ENCODE data around the gene LIN7A.

LIN7A gene

GRCh38 chr12:80943338-80943737 lies 5.6 kb upstream of the LIN7A start:
- no peak for TF ChIP-seq CTCF (IDR thresholded peaks at IDR 0.05; ENCODE audit: low read depth, low read length)
- no peak for DNase-seq (ENCODE audit: low read depth, low spot score)
- in situ Hi-C loops (cut with HindIII; ENCODE audit: low sequenced_read_pairs), result no loop called here
- H3K4me3 ChIP-seq (ENCODE audit: low read depth, low read length), result no peak overlapping the region

DNA sequence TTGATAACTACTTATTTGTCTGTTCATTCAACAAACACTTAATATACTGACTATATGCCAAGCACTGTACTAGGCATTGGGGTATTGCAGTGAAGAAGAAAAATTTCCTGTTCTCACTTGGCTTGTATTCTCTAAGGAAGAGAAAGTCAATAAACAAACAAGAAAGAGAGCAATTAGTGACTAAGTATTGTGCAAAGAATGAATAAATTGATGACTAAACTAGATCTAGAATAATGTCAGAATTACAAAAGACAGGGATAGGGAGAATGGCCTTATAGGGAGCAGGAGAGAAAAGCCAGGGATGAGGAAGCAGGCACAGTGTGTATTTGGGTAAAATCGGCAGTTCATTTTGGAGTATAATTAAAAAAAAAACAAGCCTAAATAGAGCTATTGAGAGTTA lies 4.2 kb upstream of the LIN7A start:
- in situ Hi-C loops (cut with HindIII; ENCODE audit: low sequenced_read_pairs), result no loop called here
- no peak for DNase-seq (ENCODE audit: low read depth, low spot score)
- TF ChIP-seq CTCF (IDR thresholded peaks at IDR 0.05; ENCODE audit: low read depth, low read length), result no peak
- H3K4me3 ChIP-seq (ENCODE audit: low read depth, low read length), result no peak overlapping the region

- in situ Hi-C loops (cut with HindIII; ENCODE audit: low sequenced_read_pairs), result no loop called here
- peak; percentile 24 for DNase-seq (ENCODE audit: low read depth, low spot score)
These were observed 1.7 kb upstream of the LIN7A start for GRCh38 chr12:80939231-80939950.

DNA sequence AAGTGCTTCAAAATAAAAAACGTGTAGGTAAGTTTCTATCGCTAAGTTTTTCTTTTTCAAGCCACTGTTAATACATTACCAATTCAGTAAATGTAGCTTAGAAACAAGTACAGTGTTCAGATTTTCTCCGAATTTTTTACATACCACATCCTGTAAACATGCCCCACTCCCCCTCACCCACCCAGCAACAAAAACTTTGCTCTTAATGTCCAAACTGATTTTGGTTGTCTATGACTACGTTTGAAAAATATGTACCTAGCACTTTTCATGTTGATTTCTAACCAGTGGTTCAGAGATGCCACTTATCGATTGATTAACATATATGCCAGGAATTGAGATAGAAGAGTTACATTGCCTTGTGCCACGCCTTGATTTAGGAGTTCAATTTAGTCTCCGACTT lies 663 bp upstream of the LIN7A start:
- in situ Hi-C loops (cut with HindIII; ENCODE audit: low sequenced_read_pairs), result no loop called here
- TF ChIP-seq CTCF (IDR thresholded peaks at IDR 0.05; ENCODE audit: low read depth, low read length), result no peak
- H3K4me3 ChIP-seq (ENCODE audit: low read depth, low read length), result peak overlapping the region; percentile 88
- DNase-seq (ENCODE audit: low read depth, low spot score), result no peak

More at GRCh38 chr12:80939231-80939950, 1.7 kb upstream of the LIN7A start:
- no peak for TF ChIP-seq CTCF (IDR thresholded peaks at IDR 0.05; ENCODE audit: low read depth, low read length)
- no peak overlapping the region for H3K4me3 ChIP-seq (ENCODE audit: low read depth, low read length)

DNA sequence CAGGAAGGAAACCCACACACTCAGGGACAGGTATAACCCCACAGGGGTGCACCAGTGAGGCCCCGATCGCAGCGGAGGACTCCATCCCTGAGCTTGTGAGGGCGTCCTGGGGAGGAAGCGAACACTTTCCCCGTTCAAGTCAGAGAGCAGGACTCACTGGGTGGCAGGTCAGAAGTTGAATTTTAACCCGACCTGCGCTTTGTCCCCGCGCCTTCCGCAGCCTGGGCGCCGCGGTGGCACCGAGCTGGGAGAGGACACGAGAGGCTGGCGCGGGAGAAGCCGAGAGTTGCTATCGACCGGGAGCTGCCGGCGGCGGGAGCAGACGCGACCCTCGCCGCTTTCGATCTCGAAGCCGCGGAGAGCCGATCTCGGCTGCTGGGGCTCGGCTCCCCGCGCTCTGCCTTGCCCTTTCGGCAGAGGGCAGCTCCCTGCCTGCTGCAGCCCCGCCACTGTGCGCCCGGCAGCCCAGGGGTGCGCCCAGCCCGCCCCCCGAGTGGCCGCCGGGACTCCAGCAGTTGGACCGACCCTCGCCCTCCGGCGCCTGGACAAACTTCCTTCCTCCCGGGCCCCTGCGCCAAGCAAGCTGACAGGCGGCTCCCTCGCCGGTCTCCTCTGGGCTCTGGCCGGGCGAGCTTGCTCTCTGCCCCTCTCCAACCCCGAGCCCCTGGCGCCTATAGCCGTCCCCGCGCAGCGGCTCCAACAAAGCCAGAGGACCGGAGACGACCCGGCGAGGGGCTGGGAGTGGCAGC lies 918 bp downstream of the LIN7A start:
- DNase-seq (ENCODE audit: low read depth, low spot score), result peak; percentile 63
- TF ChIP-seq CTCF (IDR thresholded peaks at IDR 0.05; ENCODE audit: low read depth, low read length), result no peak
- in situ Hi-C loops (cut with HindIII; ENCODE audit: low sequenced_read_pairs), result no loop called here
- H3K4me3 ChIP-seq (ENCODE audit: low read depth, low read length), result peak overlapping the region; percentile 88

DNA sequence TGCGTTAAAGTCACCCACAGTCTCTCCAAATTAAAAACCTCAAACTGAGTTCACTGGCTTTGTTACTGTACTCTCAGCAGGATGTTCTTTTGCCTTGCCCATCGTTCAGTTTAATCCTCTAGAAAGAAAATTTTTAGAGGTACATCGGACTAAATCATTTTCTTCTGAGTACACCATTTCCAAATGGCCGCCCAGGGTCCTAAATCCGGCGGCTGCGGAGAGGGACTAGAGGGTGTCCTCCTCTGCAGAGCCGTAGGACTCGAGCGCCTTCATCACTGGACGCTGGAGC lies 1.4 kb downstream of the LIN7A start:
- no peak for TF ChIP-seq CTCF (IDR thresholded peaks at IDR 0.05; ENCODE audit: low read depth, low read length)
- DNase-seq (ENCODE audit: low read depth, low spot score), result no peak
- in situ Hi-C loops (cut with HindIII; ENCODE audit: low sequenced_read_pairs), result no loop called here
- H3K4me3 ChIP-seq (ENCODE audit: low read depth, low read length), result peak overlapping the region; percentile 88

Measured in astrocyte of the spinal cord (primary cell).